Pancreas (tissue), 10 donors: Measurements from ENCODE around the gene MAPK4. TPM values are rescaled to one million over a fixed set of nuclear protein-coding genes. Genes with fewer than 3 reads are reported as not detected.
A peak's percentile ranks its signal among the peaks of the same experiment; 100 is the strongest.
"Not testable (repeated sequence)": the region's sequence is repeated elsewhere in the genome, so short reads cannot be mapped to it uniquely, and the experiment has no call there.

Source experiments
- ATAC-seq, 4 donors: fragments of 200-7000 bp; cut with Tn5 transposase; one replicate each; pipeline versions ENCODE4 v1.8.0 to v1.9.1; 2020; ENCODE audit warnings: mild to moderate bottlenecking in 4 of 4, moderate library complexity in 4 of 4
- DNase-seq, 6 donors: peaks; one replicate each; pipeline ENCODE4 v3.0.0-alpha.2; 2020
- FAIRE-seq: peaks from 2 replicates; lab custom pipeline; 2012; peaks lifted over from hg19 to GRCh38; lab: Jason Lieb, UNC
- H3K27ac ChIP-seq, 4 donors: fragments of 200-600 bp; sonication (generic); 1 replicate in 3 of 4; 2 replicates in 1 of 4; pipeline versions ENCODE4 v1.5.0 to v1.8.0; 2020
- H3K27me3 ChIP-seq, 4 donors: fragments of 200-600 bp; one replicate each; pipeline ENCODE4 v1.8.0; 2021
- H3K36me3 ChIP-seq, 3 donors: fragments of 200-600 bp; sonication (generic) in 1 of 3; one replicate each; pipeline versions ENCODE4 v1.5.0 to v1.8.0; 2020 to 2021
- H3K4me1 ChIP-seq, 3 donors: fragments of 200-600 bp; one replicate each; pipeline ENCODE4 v1.8.0; 2021
- H3K4me3 ChIP-seq, 4 donors: fragments of 200-600 bp; sonication (generic) in 2 of 4; one replicate each; pipeline versions ENCODE4 v1.5.0 to v1.8.0; 2020 to 2021
- H3K9me3 ChIP-seq, 4 donors: fragments of 200-600 bp; one replicate each; pipeline ENCODE4 v1.8.0; 2021
- WGBS, 2 donors: extraction: QIAGEN DNeasy Blood & Tissue Kit; methylation state at CpG; one replicate each; pipeline ENCODE4 v1.1.7; 2013; 5-methylcytosine and 5-hydroxymethylcytosine counted together
- intact Hi-C, 3 donors: fragments of 100-400 bp; cut with DNase I; formaldehyde crosslinking; loops; one replicate each; pipeline versions ENCODE4 v1.11.1 to v1.14.2; 2022
- polyA plus RNA-seq, 2 donors: library from polyadenylated mRNA; stranded (reverse); fragments of 200-250 nt; gene quantifications; one replicate each; pipeline ENCODE4 v1.2.3, GENCODE V29; 2013
- total RNA-seq, 6 donors: library from RNA; stranded (reverse); fragmentation: NEBNext Ultra II Directional in 4 of 6; extraction: Animal tissue kit (Norgen Biotek cat#: 25700) in 4 of 6; gene quantifications; one replicate each; pipeline versions ENCODE4 v1.2.1 to v1.2.4, GENCODE V29; 2021 to 2023
- TF ChIP-seq, protein P1 (sequence below), 4 donors: fragments of 200-600 bp; sonication (generic) in 3 of 4; IDR thresholded peaks; one replicate each; pipeline versions ENCODE4 v1.5.0 to v1.8.0; 2021; ENCODE audit warnings: antibody characterized with exemption in 4 of 4
- donor health status: healthy with polysubstance abuse.
- donor health status: DM: no; HTN: no; CAD: no; lungs with moderate emphysema.
- donor health status: DM: no; HTN: no; CAD: no.
- donor health status: control.
- donor health status: control.
- donor health status: Bipolar disorder and iron deficiency.
- donor health status: DM: yes; HTN: yes; CAD: no.
- donor health status: DM: no; HTN: no; CAD: no.
- donor health status: DM: no; HTN: no; CAD: no.
- donor health status: DM: yes; HTN: yes; CAD: no.

MAPK4 gene
- total and polyA plus RNA-seq, 8 donors: 0.46 to 2.5 (median 0.80) TPM

DNA sequence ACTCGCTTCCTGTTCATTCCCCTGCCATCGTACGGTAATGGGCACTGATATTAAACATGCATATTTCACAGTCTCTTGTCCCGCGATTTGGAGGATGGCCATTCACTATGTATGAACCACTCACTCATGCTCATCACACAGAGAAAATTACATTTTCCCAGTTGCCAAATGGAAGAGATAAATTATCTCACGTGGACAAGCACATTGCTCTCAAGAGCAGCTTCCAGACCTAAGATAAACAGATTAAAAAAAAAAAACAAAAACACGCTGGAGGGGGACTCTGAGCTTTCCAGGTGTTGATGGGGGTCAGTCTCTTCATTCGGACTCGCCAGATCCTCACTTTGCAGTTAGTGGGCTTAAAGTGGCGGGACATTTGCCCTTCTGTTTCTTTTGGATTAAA is 1.7 kb upstream of the MAPK4 start:
- DNase-seq (no peak), ATAC-seq (no peak), FAIRE-seq (no peak)
- Histone ChIP-seq H3K27me3 (no peaks in the 10 kb centered on the region), H3K9me3 (no peaks in the 10 kb centered on the region), H3K4me3 (no peak overlapping the region), H3K4me1 (no peaks in the 10 kb centered on the region), H3K27ac (no peak overlapping the region), H3K36me3 (no peaks in the 10 kb centered on the region)
- intact Hi-C loops: no loop called here
- TF ChIP-seq, protein P1, sequence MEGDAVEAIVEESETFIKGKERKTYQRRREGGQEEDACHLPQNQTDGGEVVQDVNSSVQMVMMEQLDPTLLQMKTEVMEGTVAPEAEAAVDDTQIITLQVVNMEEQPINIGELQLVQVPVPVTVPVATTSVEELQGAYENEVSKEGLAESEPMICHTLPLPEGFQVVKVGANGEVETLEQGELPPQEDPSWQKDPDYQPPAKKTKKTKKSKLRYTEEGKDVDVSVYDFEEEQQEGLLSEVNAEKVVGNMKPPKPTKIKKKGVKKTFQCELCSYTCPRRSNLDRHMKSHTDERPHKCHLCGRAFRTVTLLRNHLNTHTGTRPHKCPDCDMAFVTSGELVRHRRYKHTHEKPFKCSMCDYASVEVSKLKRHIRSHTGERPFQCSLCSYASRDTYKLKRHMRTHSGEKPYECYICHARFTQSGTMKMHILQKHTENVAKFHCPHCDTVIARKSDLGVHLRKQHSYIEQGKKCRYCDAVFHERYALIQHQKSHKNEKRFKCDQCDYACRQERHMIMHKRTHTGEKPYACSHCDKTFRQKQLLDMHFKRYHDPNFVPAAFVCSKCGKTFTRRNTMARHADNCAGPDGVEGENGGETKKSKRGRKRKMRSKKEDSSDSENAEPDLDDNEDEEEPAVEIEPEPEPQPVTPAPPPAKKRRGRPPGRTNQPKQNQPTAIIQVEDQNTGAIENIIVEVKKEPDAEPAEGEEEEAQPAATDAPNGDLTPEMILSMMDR (IDR thresholded peaks at IDR 0.05): no peak
- WGBS, 2 donors: 68 to 69% methylated on average over 10 of the region's 10 CpGs

DNA sequence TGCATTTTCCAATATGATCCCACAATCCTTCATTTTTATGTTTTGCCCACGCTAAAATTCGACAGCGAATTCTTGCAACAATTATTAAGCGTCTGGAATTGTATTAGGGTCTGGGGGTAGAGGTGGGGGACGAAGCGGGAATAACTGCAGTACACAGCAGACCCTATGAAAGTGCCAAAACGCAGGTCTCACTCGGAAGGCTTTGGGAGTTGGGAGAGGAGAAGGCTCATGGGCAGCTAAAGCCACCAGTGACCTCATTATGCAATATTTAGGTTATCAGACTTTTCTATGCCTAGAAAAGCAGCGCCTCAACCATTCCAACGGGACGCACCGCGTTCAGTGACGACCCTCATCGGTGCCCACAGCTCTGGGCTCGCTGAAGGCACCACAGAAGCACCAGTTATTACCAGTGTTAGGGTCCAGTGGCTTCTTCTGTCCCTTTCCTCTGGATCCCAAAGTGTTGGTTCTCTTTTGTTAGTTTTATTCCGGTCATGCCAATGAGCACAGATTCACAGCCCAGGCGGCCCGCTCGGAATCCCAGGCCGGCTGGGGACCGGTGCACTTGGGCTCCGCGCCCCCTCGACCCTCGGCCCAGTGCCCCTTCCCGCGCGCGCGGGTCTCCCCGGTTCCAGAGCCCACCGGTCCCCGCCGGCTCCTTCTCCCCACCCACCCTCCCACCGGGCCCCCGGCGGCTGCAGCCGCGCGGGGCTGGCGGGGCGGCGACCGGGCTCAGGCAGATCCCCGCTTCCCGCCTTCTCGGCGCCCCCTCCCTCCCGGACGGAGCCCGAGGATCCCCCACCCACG is 737 bp upstream of the MAPK4 start:
- H3K4me3 ChIP-seq: peak overlapping the region; percentile 31 to 76 (median 50)
- no peaks in the 10 kb centered on the region for H3K36me3 ChIP-seq
- DNase-seq (peak in 2 of 6 donors; percentile 13 to 69), FAIRE-seq (no peak), ATAC-seq (peak; percentile 4 to 32 (median 24))
- H3K27me3 ChIP-seq: no peaks in the 10 kb centered on the region
- H3K9me3 ChIP-seq: no peaks in the 10 kb centered on the region
- TF ChIP-seq, protein P1 (IDR thresholded peaks at IDR 0.05): no peak
- H3K27ac ChIP-seq: peak overlapping the region; percentile 13 to 68 (median 41)
- 14 to 16% methylated on average over 43 to 53 of the region's 53 CpGs for WGBS, 2 donors
- intact Hi-C loops: no loop called here
- no peaks in the 10 kb centered on the region for H3K4me1 ChIP-seq

DNA sequence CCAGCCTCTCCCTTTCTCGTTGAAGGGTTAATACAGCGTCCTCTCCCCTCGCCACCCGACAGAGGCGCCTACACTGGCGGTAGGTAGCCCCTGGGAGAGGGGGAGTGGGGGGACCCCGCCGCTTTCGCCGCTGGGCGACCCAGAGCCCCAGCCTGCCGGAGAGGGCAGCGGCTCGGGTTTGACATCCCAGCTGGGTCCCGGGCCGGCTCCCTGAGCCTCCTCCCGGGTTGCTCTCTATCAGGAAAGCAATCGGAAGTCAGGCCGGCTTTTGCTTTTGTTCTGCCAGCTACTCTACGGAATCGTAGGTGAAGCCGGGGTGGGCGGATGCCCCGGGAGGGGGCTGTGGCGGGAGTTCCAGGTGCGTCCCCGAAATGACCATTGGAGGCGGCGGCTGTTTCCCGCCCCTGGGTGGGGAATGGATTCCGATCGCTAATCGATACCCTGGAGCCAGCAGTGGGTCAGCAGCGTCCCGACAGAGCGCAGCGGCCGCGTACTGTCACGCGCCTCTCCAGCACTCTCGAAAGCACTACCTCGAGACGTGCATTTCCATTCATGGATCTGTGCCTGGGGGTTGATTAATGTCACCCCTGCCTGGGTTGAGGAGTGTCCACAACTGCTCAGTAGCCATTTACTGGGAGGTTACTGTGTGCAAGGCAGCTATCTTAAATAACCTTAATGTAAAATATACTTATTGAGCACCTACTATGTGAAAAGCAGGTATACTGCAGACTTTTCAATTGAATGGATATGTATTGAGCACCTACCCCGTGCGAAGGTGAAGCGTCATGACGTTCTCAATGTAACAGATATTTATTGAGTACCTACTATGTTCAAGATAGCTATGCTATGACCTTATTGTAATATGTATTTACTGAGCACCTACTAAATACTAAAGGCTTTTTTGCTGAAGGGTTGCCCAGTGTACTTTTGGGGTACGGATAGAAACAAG is 1.1 kb downstream of the MAPK4 start:
- no peaks in the 10 kb centered on the region for H3K4me1 ChIP-seq
- H3K27ac ChIP-seq: no peak overlapping the region
- peak overlapping the region; percentile 47 to 76 (median 53) for H3K4me3 ChIP-seq
- H3K9me3 ChIP-seq: no peaks in the 10 kb centered on the region
- 4 to 5% methylated on average over 46 to 49 of the region's 49 CpGs for WGBS, 2 donors
- intact Hi-C loops: no loop called here
- ATAC-seq (peak; percentile 35 to 69 (median 50)), FAIRE-seq (no peak), DNase-seq (peak; percentile 7 to 76 (median 28))
- no peaks in the 10 kb centered on the region for H3K36me3 ChIP-seq
- no peaks in the 10 kb centered on the region for H3K27me3 ChIP-seq
- TF ChIP-seq, protein P1 (IDR thresholded peaks at IDR 0.05): no peak

DNA sequence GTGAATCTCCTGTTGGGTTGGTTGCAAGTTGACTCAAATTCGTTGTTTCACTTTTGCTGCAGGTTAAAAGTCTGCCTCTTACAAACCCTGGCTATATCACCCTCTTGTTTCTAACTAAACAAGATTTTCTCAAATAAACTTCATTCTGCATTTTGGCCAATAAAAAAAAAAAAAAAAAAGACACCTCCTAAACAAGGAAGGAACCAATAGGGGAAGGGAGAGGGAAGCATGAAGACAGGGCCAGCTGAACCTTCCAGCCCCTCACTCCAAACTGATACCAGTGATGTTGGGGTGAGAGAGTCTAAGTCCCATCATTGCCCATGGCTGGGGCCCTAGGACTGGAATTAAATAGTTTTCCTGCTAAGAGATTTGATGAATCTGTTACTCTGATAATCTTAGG is 2.4 kb downstream of the MAPK4 start:
- FAIRE-seq: not testable (repeated sequence)

DNA sequence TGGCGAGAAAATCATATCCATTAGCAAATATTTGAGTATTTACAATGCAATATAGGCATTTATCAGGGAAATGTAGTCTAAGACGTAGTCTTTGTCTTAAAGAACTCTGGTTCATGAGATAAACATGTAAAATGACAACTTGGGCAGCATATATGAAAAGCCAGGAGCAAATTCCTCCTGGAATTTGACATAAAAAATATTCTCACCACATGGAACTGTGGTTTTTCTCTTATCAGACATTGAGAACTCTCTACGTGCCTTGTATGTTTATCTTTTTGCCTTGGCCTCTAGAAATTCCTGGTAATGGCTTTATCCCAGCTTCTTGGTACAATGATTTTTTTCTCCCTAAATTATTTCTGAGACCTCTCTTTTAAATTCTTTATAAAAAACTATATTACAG is 2.8 kb downstream of the MAPK4 start:
- 71 to 73% methylated on average over 3 of the region's 3 CpGs for WGBS, 2 donors
- intact Hi-C loops: no loop called here
- Histone ChIP-seq H3K9me3 (no peaks in the 10 kb centered on the region), H3K27ac (no peak overlapping the region), H3K36me3 (no peaks in the 10 kb centered on the region), H3K27me3 (no peaks in the 10 kb centered on the region), H3K4me1 (no peaks in the 10 kb centered on the region), H3K4me3 (no peak overlapping the region)
- DNase-seq: no peak
- no peak for FAIRE-seq
- TF ChIP-seq, protein P1 (IDR thresholded peaks at IDR 0.05): no peak
- no peak for ATAC-seq

More for the DNA sequence above, 2.4 kb downstream of the MAPK4 start:
- H3K27ac ChIP-seq, ATAC-seq, H3K4me1 ChIP-seq, H3K27me3 ChIP-seq, H3K36me3 ChIP-seq, DNase-seq, intact Hi-C loops, H3K9me3 ChIP-seq, H3K4me3 ChIP-seq: not testable (repeated sequence)
- WGBS, 2 donors: 50% methylated on average over 1 of the region's 1 CpG; no CpG with 5 or more reads in 1 of the 2 donors
